Thoracic aorta (tissue), 2 donors: ENCODE data around the gene ZNF793. TPM values are rescaled to one million over a fixed set of nuclear protein-coding genes. Genes with fewer than 3 reads are reported as not detected.

Experiments used
- ATAC-seq: fragments of 150-250 bp; one replicate; pipeline ENCODE4 v1.8.0; 2017; ENCODE audit warnings: low read depth; ENCODE audit not compliant: insufficient number of reproducible peaks, low FRiP score
- DNase-seq: peaks from one replicate; pipeline ENCODE4 v3.0.0-alpha.2; 2020; ENCODE audit warnings: low spot score
- H3K27ac ChIP-seq, 2 donors: fragments of 200-600 bp; sonication (generic); 1 replicate in 1 of 2; 2 replicates in 1 of 2; pipeline ENCODE4 v1.5.1; 2016; ENCODE audit warnings: mild to moderate bottlenecking in 2 of 2, moderate library complexity in 2 of 2
- H3K27me3 ChIP-seq: fragments of 200-600 bp; sonication (generic); replicated peaks from 2 replicates; pipeline ENCODE4 v1.6.0; 2016; ENCODE audit warnings: mild to moderate bottlenecking; ENCODE audit not compliant: insufficient read depth
- H3K36me3 ChIP-seq: fragments of 200-600 bp; sonication (generic); one replicate; pipeline ENCODE4 v1.5.1; 2016
- H3K4me1 ChIP-seq, 2 donors: fragments of 200-600 bp; sonication (generic); 1 replicate in 1 of 2; 2 replicates in 1 of 2; pipeline versions ENCODE4 v1.5.1 to v1.6.0; 2016; ENCODE audit warnings: low read depth in 2 of 2, mild to moderate bottlenecking in 1 of 2; ENCODE audit not compliant: control insufficient read depth in 1 of 2
- H3K4me3 ChIP-seq: fragments of 200-600 bp; sonication (generic); 2 replicates; pipeline ENCODE4 v1.5.1; 2016; ENCODE audit warnings: mild to moderate bottlenecking
- H3K9me3 ChIP-seq: fragments of 200-600 bp; sonication (generic); 2 replicates; pipeline ENCODE4 v1.5.1; 2016
- total RNA-seq, 2 donors: library from RNA; depleted of rRNA; stranded (reverse); fragments of >200 nt; gene quantifications; one replicate each; pipeline versions ENCODE4 v1.1.0 to v1.2.3, GENCODE V29; 2016
- TF ChIP-seq, protein P1 (sequence below): fragments of 200-600 bp; sonication (generic); IDR thresholded peaks from one replicate; pipeline ENCODE4 v1.5.1; 2019; ENCODE audit warnings: antibody characterized with exemption

ZNF793 gene
- total RNA-seq, 2 donors from 2014 or later, result 11.8 to 12.1 TPM

DNA sequence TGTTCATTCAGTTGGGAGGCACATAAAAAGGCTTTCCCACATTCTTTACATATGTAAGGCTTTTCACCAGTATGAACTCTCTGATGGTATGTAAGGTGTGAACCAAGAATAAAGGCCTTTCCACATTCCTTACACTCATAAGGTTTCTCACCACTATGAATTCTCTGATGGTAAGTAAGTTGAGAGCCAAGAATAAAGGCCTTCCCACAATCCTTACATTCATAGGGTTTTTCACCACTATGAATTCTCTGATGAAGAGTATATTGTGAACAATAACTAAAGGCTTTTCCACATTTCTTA lies 58.6 kb downstream of the ZNF793 start:
- Histone ChIP-seq H3K27me3 (no peaks in the 10 kb centered on the region), H3K4me1 (no peaks in the 10 kb centered on the region), H3K4me3 (no peak overlapping the region), H3K36me3 (peaks cover 55% of the 10 kb centered on the region), H3K27ac (no peak overlapping the region), H3K9me3 (no peaks in the 10 kb centered on the region)
- TF ChIP-seq, protein P1, sequence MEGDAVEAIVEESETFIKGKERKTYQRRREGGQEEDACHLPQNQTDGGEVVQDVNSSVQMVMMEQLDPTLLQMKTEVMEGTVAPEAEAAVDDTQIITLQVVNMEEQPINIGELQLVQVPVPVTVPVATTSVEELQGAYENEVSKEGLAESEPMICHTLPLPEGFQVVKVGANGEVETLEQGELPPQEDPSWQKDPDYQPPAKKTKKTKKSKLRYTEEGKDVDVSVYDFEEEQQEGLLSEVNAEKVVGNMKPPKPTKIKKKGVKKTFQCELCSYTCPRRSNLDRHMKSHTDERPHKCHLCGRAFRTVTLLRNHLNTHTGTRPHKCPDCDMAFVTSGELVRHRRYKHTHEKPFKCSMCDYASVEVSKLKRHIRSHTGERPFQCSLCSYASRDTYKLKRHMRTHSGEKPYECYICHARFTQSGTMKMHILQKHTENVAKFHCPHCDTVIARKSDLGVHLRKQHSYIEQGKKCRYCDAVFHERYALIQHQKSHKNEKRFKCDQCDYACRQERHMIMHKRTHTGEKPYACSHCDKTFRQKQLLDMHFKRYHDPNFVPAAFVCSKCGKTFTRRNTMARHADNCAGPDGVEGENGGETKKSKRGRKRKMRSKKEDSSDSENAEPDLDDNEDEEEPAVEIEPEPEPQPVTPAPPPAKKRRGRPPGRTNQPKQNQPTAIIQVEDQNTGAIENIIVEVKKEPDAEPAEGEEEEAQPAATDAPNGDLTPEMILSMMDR, result no peak
- ATAC-seq (no peak), DNase-seq (no peak)

DNA sequence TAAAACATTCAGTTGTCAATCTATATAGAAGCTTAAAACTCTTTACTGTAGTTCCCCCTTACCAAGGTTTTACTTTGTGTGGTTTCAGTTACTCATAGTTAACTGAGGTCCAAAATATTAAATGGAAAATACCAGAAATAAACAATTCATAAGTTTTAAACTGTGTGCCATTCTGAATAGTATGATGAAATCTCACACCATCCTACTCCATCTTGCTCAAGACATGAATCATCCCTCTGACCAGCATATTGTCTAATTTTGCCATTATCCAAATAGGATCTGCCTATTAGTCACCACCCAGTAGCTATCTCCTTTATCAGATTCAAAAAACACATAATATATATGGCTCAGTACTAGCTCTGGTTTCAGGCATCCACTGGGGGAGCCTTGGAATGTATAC lies 65.5 kb downstream of the ZNF793 start:
- Histone ChIP-seq H3K4me3 (no peak overlapping the region), H3K4me1 (no peaks in the 10 kb centered on the region), H3K27ac (no peak overlapping the region), H3K9me3 (no peaks in the 10 kb centered on the region), H3K27me3 (no peaks in the 10 kb centered on the region), H3K36me3 (peaks cover 41% of the 10 kb centered on the region)
- TF ChIP-seq, protein P1, result no peak
- DNase-seq (no peak), ATAC-seq (no peak)

DNA sequence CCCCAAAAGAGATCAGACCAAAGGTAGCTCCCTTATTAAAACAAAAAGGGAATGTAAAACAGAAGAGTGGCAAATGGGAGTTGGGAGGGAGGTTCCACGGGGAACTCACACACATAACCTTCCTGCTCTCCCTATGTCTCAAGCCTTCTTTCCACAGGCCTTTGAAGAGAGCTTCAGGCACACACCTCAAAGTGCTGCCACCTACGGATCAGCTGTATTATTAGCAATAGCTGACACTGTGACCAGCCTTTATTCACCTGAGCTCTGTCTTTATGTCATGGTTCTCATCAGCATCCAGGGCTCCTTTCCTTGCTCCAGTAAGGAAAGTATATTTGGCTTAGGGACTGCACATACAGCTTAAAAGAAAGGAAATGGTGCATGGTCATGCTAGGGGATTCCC lies 76.6 kb downstream of the ZNF793 start:
- H3K27ac ChIP-seq, result no peak overlapping the region
- H3K36me3 ChIP-seq, result peaks cover 71% of the 10 kb centered on the region
- no peak overlapping the region for H3K4me3 ChIP-seq
- no peak for ATAC-seq
- H3K27me3 ChIP-seq, result no peaks in the 10 kb centered on the region
- peaks cover 35% of the 10 kb centered on the region for H3K9me3 ChIP-seq
- H3K4me1 ChIP-seq, result no peaks in the 10 kb centered on the region
- DNase-seq, result no peak
- TF ChIP-seq, protein P1, result no peak

Other genes with a start within 250 kb of the ZNF793 start
- 10 to 100 TPM in 1 of 2 donors, 1 to 10 TPM in 1; 3.8 to 20.9 TPM for gene ZNF527, start 135.8 kb upstream of the ZNF793 start, total RNA-seq
- 10 to 100 TPM in 1 of 2 donors, 1 to 10 TPM in 1; 4.6 to 13.3 TPM for gene ZNF569, start 39.5 kb upstream of the ZNF793 start, total RNA-seq
- gene ZNF570, start 37.6 kb upstream of the ZNF793 start, total RNA-seq, result 10 to 100 TPM in 1 of 2 donors, 1 to 10 TPM in 1; 6.8 to 18.9 TPM
- gene ZNF571, start 87.9 kb downstream of the ZNF793 start, total RNA-seq, result 1 to 10 TPM; 3.0 to 7.0 TPM
- gene ZNF540, start 87.9 kb downstream of the ZNF793 start, total RNA-seq, result 10 to 100 TPM in 1 of 2 donors, 1 to 10 TPM in 1; 4.5 to 18.3 TPM
- 10 to 100 TPM in 1 of 2 donors, 1 to 10 TPM in 1; 6.6 to 23.6 TPM for gene ZFP30, start 148.5 kb downstream of the ZNF793 start, total RNA-seq
- gene ZNF607, start 212.8 kb downstream of the ZNF793 start, total RNA-seq, result 1 to 10 TPM; 3.5 to 4.1 TPM